Loucy (cell line): ENCODE data around the gene HSBP1L1.

ENCODE experiments used
- H2AFZ ChIP-seq: fragments of 200-600 bp; sonication (generic); 2 replicates; pipeline ENCODE4 v1.6.0; 2016; ENCODE audit warnings: antibody characterized with exemption, mild to moderate bottlenecking, low read length, moderate library complexity
- H3F3A ChIP-seq: fragments of 200-600 bp; 2 replicates; pipeline ENCODE4 v1.6.0; 2016; ENCODE audit warnings: antibody characterized with exemption, low read depth, mild to moderate bottlenecking
- H3K27me3 ChIP-seq: fragments of 200-600 bp; sonication (generic); 2 replicates; pipeline ENCODE4 v1.6.1; 2014; ENCODE audit warnings: low read length, mild to moderate bottlenecking; ENCODE audit not compliant: insufficient read depth, poor library complexity, severe bottlenecking
- H3K36me3 ChIP-seq: fragments of 200-600 bp; sonication (generic); 2 replicates; pipeline ENCODE4 v1.6.1; 2016; ENCODE audit warnings: low read length; ENCODE audit not compliant: insufficient read depth
- H3K4me1 ChIP-seq: fragments of 200-600 bp; sonication (generic); 2 replicates; pipeline ENCODE4 v1.5.1; 2014; ENCODE audit warnings: low read length, mild to moderate bottlenecking; ENCODE audit not compliant: insufficient read depth, poor library complexity, severe bottlenecking
- H3K4me2 ChIP-seq: fragments of 200-600 bp; sonication (generic); 2 replicates; pipeline ENCODE4 v1.6.0; 2014; ENCODE audit warnings: antibody characterized with exemption, low read length, low read depth, mild to moderate bottlenecking; ENCODE audit not compliant: poor library complexity, severe bottlenecking
- H3K4me3 ChIP-seq: fragments of 200-600 bp; sonication (generic); 2 replicates; pipeline ENCODE4 v1.5.1; 2014; ENCODE audit warnings: low read length, mild to moderate bottlenecking, mixed read lengths; ENCODE audit not compliant: poor library complexity, severe bottlenecking
- H3K79me2 ChIP-seq: fragments of 200-600 bp; sonication (generic); 2 replicates; pipeline ENCODE4 v1.6.1; 2014; ENCODE audit warnings: low read length; ENCODE audit not compliant: insufficient read depth
- H3K9ac ChIP-seq: fragments of 200-600 bp; sonication (generic); 2 replicates; pipeline ENCODE4 v1.6.0; 2014; ENCODE audit warnings: mild to moderate bottlenecking, low read depth, low read length, moderate library complexity; ENCODE audit not compliant: poor library complexity, severe bottlenecking
- H3K9me2 ChIP-seq: fragments of 200-600 bp; sonication (generic); replicated peaks from 2 replicates; pipeline ENCODE4 v1.6.1; 2016; ENCODE audit warnings: low read depth, low read length, mixed read lengths
- H3K9me3 ChIP-seq: fragments of 200-600 bp; sonication (generic); 2 replicates; pipeline ENCODE4 v1.6.1; 2014; ENCODE audit warnings: mild to moderate bottlenecking, antibody characterized with exemption, low read length, low read depth; ENCODE audit not compliant: insufficient read depth
- H4K20me1 ChIP-seq: fragments of 200-600 bp; sonication (generic); 2 replicates; pipeline ENCODE4 v1.6.0; 2014; ENCODE audit warnings: antibody characterized with exemption, low read length, mild to moderate bottlenecking; ENCODE audit not compliant: insufficient read depth, poor library complexity, severe bottlenecking
- CTCF ChIP-seq: fragments of 200-600 bp; sonication (generic); conservative IDR thresholded peaks from 2 replicates; pipeline ENCODE4 v1.5.1; 2014; ENCODE audit warnings: mild to moderate bottlenecking, antibody characterized with exemption, low read length
- EZH2phosphoT487 ChIP-seq: fragments of 200-600 bp; IDR thresholded peaks from 2 replicates; pipeline ENCODE4 v1.6.1; 2018; ENCODE audit warnings: antibody characterized with exemption, mild to moderate bottlenecking, moderate library complexity, borderline replicate concordance

Gene HSBP1L1

GRCh38 chr18:79936641-79937040, 27.8 kb upstream of the HSBP1L1 start:
- Histone ChIP-seq H3K4me3 (no peak overlapping the region), H3K9ac (no peak overlapping the region), H3K27me3 (no peaks in the 10 kb centered on the region), H3K79me2 (peaks cover 45% of the 10 kb centered on the region; the same call in 1 of the 2 replicates), H4K20me1 (no peaks in the 10 kb centered on the region), H3F3A (no peaks in the 10 kb centered on the region), H3K36me3 (peaks cover 46% of the 10 kb centered on the region; the same call in 1 of the 2 replicates), H3K4me2 (no peak overlapping the region), H3K9me3 (peaks cover 3% of the 10 kb centered on the region; the same call in 1 of the 2 replicates), H3K9me2 (no peaks in the 10 kb centered on the region), H2AFZ (no peak overlapping the region), H3K4me1 (no peaks in the 10 kb centered on the region)
- TF ChIP-seq CTCF (no peak), EZH2phosphoT487 (no peak)

GRCh38 chr18:79937103-79937860, 27.2 kb upstream of the HSBP1L1 start:
- Histone ChIP-seq H3K36me3 (peaks cover 52% of the 10 kb centered on the region; the same call in 1 of the 2 replicates), H3K27me3 (no peaks in the 10 kb centered on the region), H3K9ac (no peak overlapping the region), H4K20me1 (no peaks in the 10 kb centered on the region), H3K4me1 (no peaks in the 10 kb centered on the region), H3F3A (no peaks in the 10 kb centered on the region), H2AFZ (no peak overlapping the region), H3K4me2 (no peak overlapping the region), H3K79me2 (peaks cover 45% of the 10 kb centered on the region; the same call in 1 of the 2 replicates), H3K9me3 (0 out of 2 replicates have a peak, but pooled peaks cover 2% of the 10 kb centered on the region), H3K9me2 (no peaks in the 10 kb centered on the region), H3K4me3 (no peak overlapping the region)
- no peak for TF ChIP-seq EZH2phosphoT487

GRCh38 chr18:79938196-79938595, 26.2 kb upstream of the HSBP1L1 start:
- no peak overlapping the region for H3K9ac ChIP-seq
- H3K4me2 ChIP-seq: no peak overlapping the region
- no peaks in the 10 kb centered on the region for H3K27me3 ChIP-seq
- H3K36me3 ChIP-seq: peaks cover 51% of the 10 kb centered on the region; the same call in 1 of the 2 replicates
- no peaks in the 10 kb centered on the region for H3F3A ChIP-seq
- H3K4me1 ChIP-seq: no peaks in the 10 kb centered on the region
- H3K9me2 ChIP-seq: no peaks in the 10 kb centered on the region
- H3K4me3 ChIP-seq: no peak overlapping the region
- H3K79me2 ChIP-seq: peaks cover 45% of the 10 kb centered on the region; the same call in 1 of the 2 replicates
- H3K9me3 ChIP-seq: no peaks in the 10 kb centered on the region
- no peak overlapping the region for H2AFZ ChIP-seq
- H4K20me1 ChIP-seq: no peaks in the 10 kb centered on the region
- no peak for TF ChIP-seq EZH2phosphoT487
- no peak for TF ChIP-seq CTCF
